ENCODE data around the gene SMTNL1. TPM values are rescaled to one million over a fixed set of nuclear protein-coding genes. Genes with fewer than 3 reads are reported as not detected.

Gene SMTNL1
- total RNA-seq, 6 experiments from 2014 or later: not detected

- Histone ChIP-seq H3K4me1 (peaks cover 0 to 66% (median 24%) of the 10 kb centered on the region in 4 donors), H3K27me3 (no peaks in the 10 kb centered on the region), H3K4me3 (no peak overlapping the region)
These were observed 32.9 kb upstream of the SMTNL1 start for GRCh38 chr11:57504511-57504910.

GRCh38 chr11:57506522-57506921 is 30.9 kb upstream of the SMTNL1 start:
- DNase-seq (no peak), ATAC-seq (no peak)
- 100% methylated on average over 1 of the region's 1 CpG for WGBS (ENCODE audit: insufficient coverage, low coverage, low lambda C conversion rate, missing lambda C conversion rate)
- H3K9me3 ChIP-seq: no peaks in the 10 kb centered on the region
- H3K4me1 ChIP-seq: peaks cover 0 to 47% (median 15%) of the 10 kb centered on the region in 4 donors
- no peak overlapping the region for H3K4me3 ChIP-seq
- H3K36me3 ChIP-seq: peaks cover 0 to 28% (median 12%) of the 10 kb centered on the region in 4 donors
- H3K27me3 ChIP-seq: no peaks in the 10 kb centered on the region
- no peak overlapping the region for H3K27ac ChIP-seq
- TF ChIP-seq POLR2A (IDR thresholded peaks at IDR 0.05): no peak
- no peak for TF ChIP-seq CTCF (IDR thresholded peaks at IDR 0.05)
- intact Hi-C loops (cut with DNase I): no loop called here

More at GRCh38 chr11:57504511-57504910, 32.9 kb upstream of the SMTNL1 start:
- H3K36me3 ChIP-seq: peaks cover 0 to 28% (median 13%) of the 10 kb centered on the region in 4 donors
- H3K27ac ChIP-seq: no peak overlapping the region
- WGBS (ENCODE audit: insufficient coverage, low coverage, low lambda C conversion rate, missing lambda C conversion rate): 79% methylated on average over 4 of the region's 4 CpGs
- H3K9me3 ChIP-seq: no peaks in the 10 kb centered on the region
- intact Hi-C loops (cut with DNase I): no loop called here
- DNase-seq: no peak
- TF ChIP-seq CTCF (IDR thresholded peaks at IDR 0.05): no peak
- no peak for TF ChIP-seq POLR2A (IDR thresholded peaks at IDR 0.05)
- no peak for ATAC-seq

GRCh38 chr11:57508341-57509170 is 28.8 kb upstream of the SMTNL1 start:
- 61% methylated on average over 7 of the region's 7 CpGs for WGBS (ENCODE audit: insufficient coverage, low coverage, low lambda C conversion rate, missing lambda C conversion rate)

GRCh38 chr11:57511741-57512430 is 25.5 kb upstream of the SMTNL1 start:
- no peaks in the 10 kb centered on the region for H3K9me3 ChIP-seq
- no peak for TF ChIP-seq CTCF (IDR thresholded peaks at IDR 0.05)
- no peak for TF ChIP-seq POLR2A (IDR thresholded peaks at IDR 0.05)
- intact Hi-C loops (cut with DNase I): no loop called here
- peaks cover 0 to 23% (median 6%) of the 10 kb centered on the region in 4 donors for H3K4me1 ChIP-seq
- no peak overlapping the region for H3K4me3 ChIP-seq
- no peaks in the 10 kb centered on the region for H3K27me3 ChIP-seq
- no peak overlapping the region for H3K27ac ChIP-seq
- ATAC-seq (no peak), DNase-seq (no peak)
- peaks cover 0 to 15% (median 3%) of the 10 kb centered on the region in 4 donors for H3K36me3 ChIP-seq
- WGBS (ENCODE audit: insufficient coverage, low coverage, low lambda C conversion rate, missing lambda C conversion rate): 82% methylated on average over 6 of the region's 6 CpGs

More at GRCh38 chr11:57508341-57509170, 28.8 kb upstream of the SMTNL1 start:
- H3K27me3 ChIP-seq: no peaks in the 10 kb centered on the region
- peaks cover 0 to 37% (median 10%) of the 10 kb centered on the region in 4 donors for H3K4me1 ChIP-seq
- peak overlapping the region in 1 of 3 donors; percentile 40 for H3K27ac ChIP-seq
- ATAC-seq (peak; percentile 22 to 69 (median 48)), DNase-seq (no peak)
- no peak overlapping the region for H3K4me3 ChIP-seq
- H3K9me3 ChIP-seq: no peaks in the 10 kb centered on the region
- peaks cover 0 to 28% (median 14%) of the 10 kb centered on the region in 4 donors for H3K36me3 ChIP-seq
- TF ChIP-seq CTCF (IDR thresholded peaks at IDR 0.05) (no peak), POLR2A (IDR thresholded peaks at IDR 0.05) (no peak)
- intact Hi-C loops (cut with DNase I): no loop called here

Measured in right lobe of liver (tissue), 6 donors.